HK-2 (cell line): ENCODE measurements around the gene DOCK8.
"Not testable (repeated sequence)": the region's sequence is repeated elsewhere in the genome, so short reads cannot be mapped to it uniquely, and the experiment has no call there.

Experiments
- DNase-seq: peaks from one replicate; pipeline ENCODE4 v3.0.0-alpha.2; 2018; ENCODE audit not compliant: unreplicated experiment

Gene DOCK8

GRCh38 chr9:214648-215493 lies at the start of gene DOCK8:
DOCK8 (plus strand) TSS chr9:214865; CDS start chr9:214977, 112 bp downstream.
- peak; percentile 32 for DNase-seq

GRCh38 chr9:169757-170156 lies 44.9 kb upstream of the DOCK8 start:
- not testable (repeated sequence) for DNase-seq

- DNase-seq = not testable (repeated sequence)
Measured at GRCh38 chr9:178140-178825, 36.4 kb upstream of the DOCK8 start.

- DNase-seq = not testable (repeated sequence)
Measured at GRCh38 chr9:178970-179383, 35.7 kb upstream of the DOCK8 start, which contains the start of gene ZNG1A. ZNG1A (minus strand) TSS chr9:179056; CDS start chr9:178969, 87 bp downstream.

DNA sequence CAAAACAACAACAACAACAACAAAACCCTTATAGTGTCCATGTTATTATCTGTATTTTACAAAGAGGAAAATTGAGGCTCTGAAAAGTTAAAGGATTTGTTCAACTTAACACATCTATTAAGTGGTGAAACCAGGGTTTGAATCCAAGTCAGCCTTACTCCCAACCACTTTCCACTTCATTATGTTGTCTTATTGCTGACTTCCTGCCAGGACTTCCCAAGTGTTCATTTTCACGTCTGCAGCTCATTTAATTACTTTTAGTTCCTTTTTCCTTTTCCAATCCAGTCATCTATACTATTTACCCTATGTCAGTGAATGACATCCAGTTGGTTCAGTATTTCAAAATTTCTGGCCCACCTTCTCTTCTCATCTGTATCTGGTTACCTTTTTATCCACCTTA lies 15.1 kb upstream of the DOCK8 start:
- not testable (repeated sequence) for DNase-seq

GRCh38 chr9:206481-206880 lies 8.2 kb upstream of the DOCK8 start:
- DNase-seq = no peak

GRCh38 chr9:209143-209758 lies 5.4 kb upstream of the DOCK8 start:
- DNase-seq = no peak

DNA sequence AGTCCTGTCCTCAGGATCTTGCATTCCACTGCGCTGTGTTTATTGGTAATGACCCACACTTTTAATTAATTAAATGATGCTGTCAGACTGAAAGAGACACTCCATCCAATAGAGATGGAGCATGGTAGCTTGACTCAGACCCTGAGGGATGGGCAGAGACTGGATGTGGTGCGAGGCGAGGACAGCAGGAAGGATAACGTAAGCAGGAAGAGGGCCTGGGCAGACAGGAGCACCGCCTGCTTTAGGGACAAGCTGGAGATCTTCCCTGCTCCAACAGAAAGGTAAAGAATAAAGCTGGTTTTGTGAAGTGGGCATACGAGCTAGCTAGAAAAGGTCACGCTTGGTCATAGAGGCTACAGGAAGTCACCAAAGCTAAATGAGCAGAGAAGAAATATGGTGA lies 3.6 kb upstream of the DOCK8 start:
- no peak for DNase-seq

DNA sequence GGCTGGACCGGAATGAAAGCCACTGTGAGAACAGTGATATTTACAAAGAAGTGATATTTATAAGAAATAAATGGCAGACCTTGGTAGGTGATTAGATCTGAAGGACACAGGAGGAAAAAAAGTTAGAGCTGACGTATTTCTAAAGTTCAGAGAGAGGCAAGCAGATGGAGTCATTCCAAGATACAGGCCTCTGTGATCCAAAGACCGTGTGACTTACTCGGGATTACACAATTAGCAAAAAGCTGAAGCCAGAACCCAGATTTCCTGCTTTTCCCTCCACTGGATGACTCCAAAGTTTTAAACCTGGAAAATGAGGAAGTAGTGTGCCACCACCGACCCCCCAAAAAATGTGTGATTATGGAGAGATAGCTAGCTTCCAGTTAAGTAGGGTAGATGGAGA lies 3.1 kb upstream of the DOCK8 start:
- DNase-seq = no peak

GRCh38 chr9:212297-212696 lies 2.4 kb upstream of the DOCK8 start:
- DNase-seq = no peak

- not testable (repeated sequence) for DNase-seq
Measured at GRCh38 chr9:213901-214300, 764 bp upstream of the DOCK8 start.

GRCh38 chr9:214351-214647 lies 366 bp upstream of the DOCK8 start:
- DNase-seq = no peak

DNA sequence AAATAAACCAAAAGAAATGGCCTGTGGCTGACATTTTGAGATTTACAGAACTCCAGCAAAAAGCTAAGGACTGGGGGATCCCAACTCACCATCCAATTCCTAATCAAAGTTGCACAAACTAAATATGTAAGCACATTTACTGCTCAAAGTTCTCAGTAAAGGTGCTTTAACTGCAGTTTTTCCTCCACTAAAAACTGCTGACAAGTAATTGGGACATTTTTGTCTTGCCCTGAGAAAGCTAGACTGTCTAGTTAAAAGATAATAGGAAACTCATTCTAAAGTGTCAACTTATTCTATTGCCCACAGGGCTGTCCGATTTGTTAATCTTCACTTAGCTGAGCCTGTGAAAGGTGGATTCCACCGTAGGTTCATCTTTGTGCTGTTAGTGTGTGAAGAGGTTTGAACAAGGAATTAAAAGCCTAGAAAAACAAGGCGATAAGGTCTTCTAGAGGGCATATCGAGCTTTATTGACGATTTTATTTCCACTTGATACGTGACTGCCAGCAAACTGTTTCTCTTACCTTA lies 1.0 kb downstream of the DOCK8 start:
- no peak for DNase-seq

- no peak for DNase-seq
Measured at GRCh38 chr9:216866-217265, 2.2 kb downstream of the DOCK8 start.

DNA sequence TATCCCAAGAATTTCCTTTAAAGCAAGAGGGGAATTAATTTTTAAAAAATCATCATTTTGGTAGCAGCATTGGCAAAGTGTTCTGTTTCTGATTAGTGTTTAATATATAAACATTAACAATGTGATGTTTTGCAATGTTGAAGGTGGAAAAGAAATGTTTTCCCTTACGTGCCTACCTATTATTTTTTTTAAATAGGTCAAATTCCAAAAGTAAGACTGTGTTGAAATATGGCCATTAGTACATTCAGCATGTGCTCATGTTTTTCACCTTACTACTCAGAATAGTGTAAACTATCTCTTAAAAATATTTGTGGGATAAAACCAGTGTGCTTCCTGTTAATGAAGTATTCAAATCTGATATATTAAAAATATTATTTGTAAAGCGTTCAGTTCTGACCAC lies 3.3 kb downstream of the DOCK8 start:
- no peak for DNase-seq

DNA sequence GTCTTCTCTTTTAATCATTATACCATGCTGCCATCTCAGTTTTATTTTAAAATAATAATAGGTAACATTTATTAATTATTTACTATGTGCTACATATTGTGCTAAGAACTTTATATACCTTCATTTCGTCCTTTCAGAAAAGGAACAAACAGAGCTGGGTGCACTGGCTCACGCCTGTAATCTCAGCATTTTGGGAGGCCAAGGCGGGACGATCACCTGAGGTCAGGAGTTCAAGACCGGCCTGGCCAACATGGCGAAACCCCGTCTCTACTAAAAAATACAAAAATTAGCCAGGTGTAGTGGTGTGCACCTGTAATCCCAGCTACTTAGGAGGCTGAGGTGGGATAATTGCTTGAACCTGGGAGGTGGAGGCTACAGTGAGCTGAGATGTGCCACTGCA lies 4.4 kb downstream of the DOCK8 start:
- DNase-seq = not testable (repeated sequence)

- no peak for DNase-seq
Measured at GRCh38 chr9:219670-220365, 5.2 kb downstream of the DOCK8 start.

- DNase-seq = no peak
Measured at GRCh38 chr9:221989-222776, 7.5 kb downstream of the DOCK8 start.

DNA sequence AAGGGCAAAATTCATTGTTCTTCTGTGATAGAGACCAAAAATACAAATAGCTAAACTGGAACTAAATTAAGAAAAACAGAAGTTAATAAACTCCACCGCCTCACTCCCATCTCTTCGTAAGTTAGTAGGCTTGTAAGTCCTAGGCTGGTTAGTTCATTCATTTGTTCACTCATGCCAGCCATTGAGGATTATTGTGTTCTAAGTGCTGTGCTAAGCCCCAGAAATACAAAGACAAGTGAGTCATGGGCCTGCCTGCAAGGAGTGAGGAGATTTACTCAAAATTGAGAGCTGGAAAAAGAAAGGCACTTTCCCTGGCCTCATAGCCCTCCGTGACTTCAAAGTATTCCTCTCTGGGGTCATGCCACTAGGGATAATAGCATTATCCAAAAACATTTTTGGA lies 8.5 kb downstream of the DOCK8 start:
- no peak for DNase-seq

GRCh38 chr9:224026-224425 lies 9.4 kb downstream of the DOCK8 start:
- no peak for DNase-seq
